Right lung (tissue), 5 donors: Measurements from ENCODE around the gene PLD4. TPM values are rescaled to one million over a fixed set of nuclear protein-coding genes. Genes with fewer than 3 reads are reported as not detected.
"Not testable (repeated sequence)": the region's sequence is repeated elsewhere in the genome, so short reads cannot be mapped to it uniquely, and the experiment has no call there.

Source experiments
- DNase-seq, 2 donors: peaks; one replicate each; pipeline ENCODE4 v3.0.0-alpha.2; 2013
- polyA plus RNA-seq, 5 donors: library from polyadenylated mRNA; unstranded; fragments of 120-200 nt; gene quantifications; one replicate each; pipeline versions ENCODE4 v1.2.1 to v1.2.3, GENCODE V29; 2013; ENCODE audit warnings: inconsistent platforms in 1 of 5, low replicate concordance in 1 of 5; ENCODE audit not compliant: insufficient read length in 5 of 5, insufficient read depth in 1 of 5

The PLD4 gene
- polyA plus RNA-seq, 5 donors = 3.1 to 9.5 (median 4.1) TPM

- DNase-seq = no peak
Measured at GRCh38 chr14:104897330-104898194, 27.1 kb upstream of the PLD4 start.

DNA sequence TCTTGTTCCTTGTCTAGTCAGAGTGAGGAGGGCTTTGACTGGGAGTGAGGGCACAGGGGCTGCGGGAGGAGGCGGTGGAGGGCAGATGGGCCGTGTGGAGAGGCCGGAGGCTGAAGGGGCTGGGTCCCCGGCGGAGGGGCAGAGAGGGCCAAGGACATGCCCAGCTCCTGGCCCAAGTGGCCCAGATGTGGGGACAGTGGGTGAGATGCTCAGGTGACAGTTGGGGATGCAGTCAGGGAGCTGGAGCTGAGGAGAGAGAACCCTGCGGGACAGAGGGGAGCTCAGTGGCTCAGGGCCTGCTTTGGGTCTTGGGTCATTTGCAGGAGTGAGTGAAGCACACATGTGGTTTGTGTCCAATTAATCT lies 26.5 kb upstream of the PLD4 start:
- DNase-seq = no peak

- no peak for DNase-seq
Measured at GRCh38 chr14:104898870-104899510, 25.7 kb upstream of the PLD4 start.

DNA sequence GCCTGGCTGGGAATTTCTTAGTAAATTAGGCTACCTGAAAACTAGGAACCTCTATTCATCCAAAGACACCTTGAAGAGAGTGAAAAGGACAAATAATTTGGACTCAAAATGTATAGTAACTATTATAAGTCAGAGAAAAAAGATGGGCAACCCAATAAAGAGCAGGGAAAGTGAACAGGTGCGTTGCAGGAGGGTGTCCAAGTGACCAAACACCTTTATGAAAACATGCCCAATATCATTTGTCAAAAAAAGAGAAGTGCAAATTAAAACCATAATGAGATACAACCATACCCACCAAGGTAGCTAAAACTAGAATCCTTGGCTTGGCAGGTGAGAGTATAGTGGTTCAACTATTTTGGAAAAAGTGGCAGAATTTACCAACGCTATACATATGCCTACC lies 24.9 kb upstream of the PLD4 start:
- no peak for DNase-seq

DNA sequence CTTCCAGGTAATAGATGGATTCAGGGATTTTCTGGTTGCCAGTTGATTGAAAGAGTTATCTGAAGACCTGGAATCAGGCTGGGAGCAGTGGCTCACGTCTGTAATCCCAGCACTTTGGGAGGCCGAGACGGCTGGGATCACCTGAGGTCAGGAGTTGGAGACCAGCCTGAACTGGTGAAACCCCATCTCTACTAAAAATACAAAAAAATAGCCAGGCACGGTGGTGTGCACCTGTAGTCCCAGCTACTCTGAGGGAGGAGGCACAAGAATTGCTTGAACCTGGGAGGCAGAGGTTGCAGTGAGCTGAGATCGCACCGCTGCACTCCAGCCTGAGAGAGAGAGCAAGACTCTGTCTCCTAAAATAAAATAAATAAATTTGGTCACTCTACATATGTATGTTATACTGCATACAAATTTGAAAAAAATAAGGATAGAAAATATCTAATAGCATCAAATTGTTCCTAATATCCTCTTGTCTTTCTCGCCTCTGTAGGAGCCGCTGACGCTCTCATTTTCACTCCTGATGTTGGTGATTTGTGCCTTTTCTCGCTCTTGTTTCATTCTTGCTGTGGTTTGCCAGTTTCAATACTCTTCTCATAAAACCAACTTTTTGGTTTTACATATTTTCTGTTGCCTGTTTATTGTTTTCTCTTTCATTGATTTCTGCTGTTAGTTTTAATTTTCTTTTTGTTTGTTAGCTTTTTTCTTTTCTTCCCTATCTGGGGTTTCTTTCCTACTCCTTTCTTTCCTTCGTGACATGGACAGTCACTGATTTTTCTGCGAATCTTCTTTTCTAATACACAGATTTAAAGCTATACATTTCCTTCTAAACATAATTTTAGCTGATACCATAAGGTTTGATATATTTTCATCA lies 23.8 kb upstream of the PLD4 start:
- DNase-seq = no peak

DNA sequence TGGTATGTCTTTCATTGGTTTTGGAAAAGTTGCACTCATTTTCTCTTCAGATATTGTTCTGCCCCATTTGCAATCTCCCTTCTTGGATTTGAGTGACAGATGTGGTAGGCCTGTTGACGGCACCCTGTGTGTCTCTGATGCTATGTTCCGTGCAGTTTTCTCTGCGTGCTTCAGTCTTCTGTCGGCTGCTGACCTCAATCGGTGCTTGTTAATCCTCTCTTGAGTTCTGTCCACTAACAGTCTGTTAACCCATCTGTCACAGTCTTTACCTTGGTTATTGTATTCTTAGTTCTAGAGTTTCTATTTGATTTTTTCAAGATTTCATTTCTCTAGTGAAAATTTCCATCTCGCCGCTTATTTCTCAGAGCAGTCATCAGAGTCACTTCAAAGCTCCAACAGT lies 20.7 kb upstream of the PLD4 start:
- DNase-seq = no peak

GRCh38 chr14:104904650-104905578 lies 19.8 kb upstream of the PLD4 start:
- DNase-seq = not testable (repeated sequence)

GRCh38 chr14:104905579-104905933 lies 19.1 kb upstream of the PLD4 start:
- DNase-seq = not testable (repeated sequence)

- no peak for DNase-seq
Measured at GRCh38 chr14:104908303-104908702, 16.4 kb upstream of the PLD4 start.

DNA sequence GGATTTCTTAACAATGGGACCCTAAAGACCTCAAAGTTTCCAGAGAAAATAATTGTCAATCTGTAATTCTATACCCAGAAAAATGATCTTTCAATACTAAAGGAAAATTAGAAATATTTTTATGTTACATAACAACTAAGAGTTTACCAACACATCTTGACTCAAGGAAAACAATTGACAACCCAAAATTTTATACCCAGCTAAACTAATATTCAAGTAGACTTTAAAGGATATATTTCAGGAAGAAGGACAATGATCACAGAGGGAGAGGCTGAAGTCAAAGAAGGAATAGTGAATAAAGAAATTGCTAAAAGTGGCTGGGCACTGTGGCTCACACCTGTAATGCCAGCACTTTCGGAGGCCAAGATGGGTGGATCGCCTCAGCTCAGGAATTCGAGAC lies 12.6 kb upstream of the PLD4 start:
- no peak for DNase-seq

DNA sequence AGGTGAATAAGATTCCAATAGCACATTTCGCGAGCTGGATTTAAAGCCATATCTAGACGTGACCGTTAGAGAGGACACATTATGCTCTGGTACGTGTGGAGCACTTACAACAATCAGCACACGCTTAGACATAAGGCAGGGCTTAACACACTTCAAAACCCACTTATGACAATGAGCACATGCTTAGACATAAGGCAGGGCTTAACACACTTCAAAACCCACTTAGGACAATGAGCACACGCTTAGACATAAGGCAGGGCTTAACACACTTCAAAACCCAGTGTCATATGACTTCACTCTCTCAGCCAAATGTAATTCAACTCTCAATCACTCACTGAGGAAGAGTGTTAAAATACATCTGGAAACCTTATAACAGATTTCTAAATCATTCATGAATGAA lies 11.2 kb upstream of the PLD4 start:
- no peak for DNase-seq

DNA sequence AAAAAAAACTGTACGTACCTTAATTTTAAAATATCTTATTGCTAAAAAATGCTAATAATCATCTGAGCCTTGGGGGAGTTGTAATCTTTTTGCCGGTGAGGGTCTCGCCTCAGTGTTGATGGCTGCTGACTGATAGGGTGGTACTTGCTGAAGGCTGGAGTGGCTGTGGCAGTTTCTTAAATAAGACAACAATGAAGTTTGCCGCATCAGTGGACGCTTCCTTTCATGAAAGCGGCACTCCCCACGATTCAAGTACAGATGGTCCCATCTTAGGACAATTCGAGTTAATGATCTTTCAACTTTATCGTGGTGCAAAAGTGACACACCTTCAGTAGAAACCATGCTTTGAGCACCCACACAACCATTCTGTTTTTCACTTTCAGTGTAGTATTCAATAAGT lies 7.6 kb upstream of the PLD4 start:
- no peak for DNase-seq

DNA sequence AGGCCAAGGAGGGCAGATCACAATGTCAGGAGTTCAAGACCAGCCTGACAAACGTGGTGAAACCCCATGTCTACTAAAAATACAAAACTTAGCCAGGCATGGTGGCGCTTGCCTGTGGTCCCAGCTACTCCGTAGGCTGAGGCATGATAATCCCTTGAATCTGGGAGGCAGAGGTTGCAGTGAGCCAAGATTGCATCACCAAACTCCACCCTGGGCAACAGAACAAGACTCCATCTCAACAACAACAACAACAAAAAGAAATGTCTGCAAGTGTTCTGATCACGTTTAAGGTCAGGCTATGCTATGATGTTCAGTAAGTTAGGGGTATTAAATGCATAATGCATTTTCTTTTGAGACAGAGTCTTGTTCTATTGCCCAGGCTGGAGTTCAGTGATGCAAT lies 6.7 kb upstream of the PLD4 start:
- no peak for DNase-seq

DNA sequence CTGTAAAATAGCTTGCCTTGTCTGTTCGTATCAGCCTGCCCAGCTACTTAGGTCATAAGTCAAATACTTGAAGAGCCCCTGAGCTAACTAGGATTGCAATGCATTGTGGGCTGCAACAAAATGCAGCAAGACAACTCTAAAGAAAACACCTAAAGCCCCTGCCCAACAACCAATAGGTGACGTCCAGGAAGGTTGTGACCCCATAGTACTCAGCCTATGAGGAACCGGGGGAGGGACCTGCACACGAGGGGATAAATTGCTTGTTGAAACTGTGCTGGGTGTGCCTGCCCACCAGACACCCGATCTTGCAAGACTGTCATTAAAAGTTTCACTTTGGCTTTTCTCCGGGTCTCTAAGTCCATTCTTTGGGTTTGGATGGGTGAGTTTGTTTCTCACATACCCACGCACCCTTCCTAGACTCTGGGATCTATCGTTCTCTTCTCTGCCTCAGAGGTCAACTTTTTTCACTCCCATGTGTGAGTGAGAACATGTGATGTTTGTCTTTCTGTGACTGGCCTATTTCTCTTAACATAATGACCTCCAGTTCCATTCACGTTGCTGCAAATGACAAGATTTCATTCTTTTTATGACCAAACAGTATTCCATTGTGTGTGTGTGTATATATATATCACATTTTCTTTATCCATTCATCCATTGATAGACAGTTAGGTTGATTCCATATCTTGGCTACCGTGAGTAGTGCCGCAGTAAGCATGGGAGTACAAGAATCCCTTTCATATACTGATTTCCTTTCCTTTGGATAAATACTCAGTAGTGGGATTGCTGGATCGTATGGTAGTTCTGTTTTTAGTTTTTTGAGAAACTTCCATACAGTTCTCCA lies 5.3 kb upstream of the PLD4 start:
- not testable (repeated sequence) for DNase-seq

- DNase-seq = no peak
Measured at GRCh38 chr14:104919993-104920315, 4.7 kb upstream of the PLD4 start.

GRCh38 chr14:104923640-104924420 lies 849 bp upstream of the PLD4 start:
- no peak for DNase-seq

- DNase-seq = no peak
Measured at GRCh38 chr14:104925214-104925854, 655 bp downstream of the PLD4 start.

DNA sequence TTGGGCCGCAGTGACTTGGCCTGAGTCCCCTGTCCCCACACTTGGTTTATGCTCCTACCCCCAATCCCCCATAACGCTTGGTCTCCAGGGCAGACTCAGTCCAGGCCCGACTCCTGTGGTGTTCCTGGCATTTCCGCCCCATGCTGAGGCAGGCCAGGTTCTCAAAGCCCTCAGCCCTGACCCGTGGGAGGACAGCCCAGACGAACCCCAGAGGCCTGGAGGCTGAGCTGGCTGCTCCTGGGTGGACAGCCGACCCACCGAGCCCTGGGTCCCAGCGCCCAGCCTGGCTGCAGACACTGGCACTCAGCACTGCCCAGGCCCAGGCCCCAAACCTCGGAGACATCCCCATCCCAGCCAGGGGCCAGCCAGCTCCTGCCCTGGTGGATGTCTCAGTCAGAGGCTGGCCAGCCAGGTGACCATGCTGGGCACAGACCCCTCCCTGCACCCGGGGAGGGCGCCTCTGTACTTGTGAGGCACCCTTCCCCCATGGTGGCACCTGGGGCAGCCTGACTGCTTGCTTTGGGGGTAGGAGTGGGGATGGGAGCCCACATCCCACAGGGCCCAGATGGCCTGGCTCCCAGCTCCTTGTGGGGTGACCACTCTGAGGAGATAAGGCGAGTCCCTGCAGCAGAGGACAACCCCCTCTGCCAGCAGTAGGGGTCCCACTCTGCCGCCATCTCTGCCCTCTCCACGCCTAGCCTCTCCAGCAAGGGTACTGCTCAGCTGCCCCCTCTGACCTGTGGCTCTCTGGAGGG lies 1.4 kb downstream of the PLD4 start:
- DNase-seq = no peak
